Activated CD4-positive, CD25-positive, alpha-beta regulatory T cell treated with anti-CD3 and anti-CD28 coated beads, Interleukin-2, amount 50 U/mL, for 24 hours (primary cell): Measurements from ENCODE around the gene GCLC.
"Not testable (repeated sequence)": the region's sequence is repeated elsewhere in the genome, so short reads cannot be mapped to it uniquely, and the experiment has no call there.

Experiments used
- ATAC-seq, 2 donors: fragments of 150-1000 bp; cut with Tn5 transposase; one replicate each; pipeline ENCODE4 v1.10.0; 2021; ENCODE audit warnings: mild to moderate bottlenecking in 1 of 2, moderate library complexity in 1 of 2

The GCLC gene

GRCh38 chr6:53544470-53545308, at the start of gene GCLC:
Gene GCLC (minus strand): TSS chr6:53545101. CDS start chr6:53544645, 456 bp downstream.
- ATAC-seq: peak; percentile 51 to 64

- no peak for ATAC-seq
Measured at GRCh38 chr6:53594596-53594995, 49.7 kb upstream of the GCLC start.

GRCh38 chr6:53593001-53593488, 48.1 kb upstream of the GCLC start:
- ATAC-seq: no peak

GRCh38 chr6:53591873-53592272, 47.0 kb upstream of the GCLC start:
- ATAC-seq: peak; percentile 77 to 87

- no peak for ATAC-seq
Measured at GRCh38 chr6:53588816-53589509, 44.1 kb upstream of the GCLC start.

GRCh38 chr6:53587291-53587690, 42.4 kb upstream of the GCLC start:
- no peak for ATAC-seq

- no peak for ATAC-seq
Measured at GRCh38 chr6:53585208-53585900, 40.5 kb upstream of the GCLC start.

- no peak for ATAC-seq
Measured at GRCh38 chr6:53584726-53585125, 39.8 kb upstream of the GCLC start.

GRCh38 chr6:53583451-53583850, 38.5 kb upstream of the GCLC start:
- no peak for ATAC-seq

- ATAC-seq: no peak
Measured at GRCh38 chr6:53582963-53583362, 38.1 kb upstream of the GCLC start.

GRCh38 chr6:53581856-53582255, 37.0 kb upstream of the GCLC start:
- no peak for ATAC-seq

GRCh38 chr6:53581173-53581773, 36.4 kb upstream of the GCLC start:
- no peak for ATAC-seq

GRCh38 chr6:53579338-53579737, 34.4 kb upstream of the GCLC start:
- ATAC-seq: peak; percentile 92 to 93

GRCh38 chr6:53578371-53578770, 33.5 kb upstream of the GCLC start:
- ATAC-seq: no peak

GRCh38 chr6:53573299-53573698, 28.4 kb upstream of the GCLC start:
- no peak for ATAC-seq

- not testable (repeated sequence) for ATAC-seq
Measured at GRCh38 chr6:53572379-53572778, 27.5 kb upstream of the GCLC start.

- ATAC-seq: no peak
Measured at GRCh38 chr6:53568776-53569616, 24.1 kb upstream of the GCLC start.

- no peak for ATAC-seq
Measured at GRCh38 chr6:53567701-53568100, 22.8 kb upstream of the GCLC start.

GRCh38 chr6:53566755-53567154, 21.9 kb upstream of the GCLC start:
- no peak for ATAC-seq

GRCh38 chr6:53565886-53566285, 21.0 kb upstream of the GCLC start:
- no peak for ATAC-seq

GRCh38 chr6:53564401-53565065, 19.6 kb upstream of the GCLC start:
- no peak for ATAC-seq
